ENCODE data around the gene ACVR1B. TPM values are rescaled to one million over a fixed set of nuclear protein-coding genes. Genes with fewer than 3 reads are reported as not detected.

ACVR1B gene
- total and polyA plus RNA-seq, 9 of the 15 experiments (the other 6 are each of a cell fraction or from before 2014, with no cell fraction given): 0.97 to 15.1 (median 6.8) TPM

GRCh38 chr12:52010152-52010622 lies 58.7 kb downstream of the ACVR1B start (continued):
- TF ChIP-seq, protein P1, sequence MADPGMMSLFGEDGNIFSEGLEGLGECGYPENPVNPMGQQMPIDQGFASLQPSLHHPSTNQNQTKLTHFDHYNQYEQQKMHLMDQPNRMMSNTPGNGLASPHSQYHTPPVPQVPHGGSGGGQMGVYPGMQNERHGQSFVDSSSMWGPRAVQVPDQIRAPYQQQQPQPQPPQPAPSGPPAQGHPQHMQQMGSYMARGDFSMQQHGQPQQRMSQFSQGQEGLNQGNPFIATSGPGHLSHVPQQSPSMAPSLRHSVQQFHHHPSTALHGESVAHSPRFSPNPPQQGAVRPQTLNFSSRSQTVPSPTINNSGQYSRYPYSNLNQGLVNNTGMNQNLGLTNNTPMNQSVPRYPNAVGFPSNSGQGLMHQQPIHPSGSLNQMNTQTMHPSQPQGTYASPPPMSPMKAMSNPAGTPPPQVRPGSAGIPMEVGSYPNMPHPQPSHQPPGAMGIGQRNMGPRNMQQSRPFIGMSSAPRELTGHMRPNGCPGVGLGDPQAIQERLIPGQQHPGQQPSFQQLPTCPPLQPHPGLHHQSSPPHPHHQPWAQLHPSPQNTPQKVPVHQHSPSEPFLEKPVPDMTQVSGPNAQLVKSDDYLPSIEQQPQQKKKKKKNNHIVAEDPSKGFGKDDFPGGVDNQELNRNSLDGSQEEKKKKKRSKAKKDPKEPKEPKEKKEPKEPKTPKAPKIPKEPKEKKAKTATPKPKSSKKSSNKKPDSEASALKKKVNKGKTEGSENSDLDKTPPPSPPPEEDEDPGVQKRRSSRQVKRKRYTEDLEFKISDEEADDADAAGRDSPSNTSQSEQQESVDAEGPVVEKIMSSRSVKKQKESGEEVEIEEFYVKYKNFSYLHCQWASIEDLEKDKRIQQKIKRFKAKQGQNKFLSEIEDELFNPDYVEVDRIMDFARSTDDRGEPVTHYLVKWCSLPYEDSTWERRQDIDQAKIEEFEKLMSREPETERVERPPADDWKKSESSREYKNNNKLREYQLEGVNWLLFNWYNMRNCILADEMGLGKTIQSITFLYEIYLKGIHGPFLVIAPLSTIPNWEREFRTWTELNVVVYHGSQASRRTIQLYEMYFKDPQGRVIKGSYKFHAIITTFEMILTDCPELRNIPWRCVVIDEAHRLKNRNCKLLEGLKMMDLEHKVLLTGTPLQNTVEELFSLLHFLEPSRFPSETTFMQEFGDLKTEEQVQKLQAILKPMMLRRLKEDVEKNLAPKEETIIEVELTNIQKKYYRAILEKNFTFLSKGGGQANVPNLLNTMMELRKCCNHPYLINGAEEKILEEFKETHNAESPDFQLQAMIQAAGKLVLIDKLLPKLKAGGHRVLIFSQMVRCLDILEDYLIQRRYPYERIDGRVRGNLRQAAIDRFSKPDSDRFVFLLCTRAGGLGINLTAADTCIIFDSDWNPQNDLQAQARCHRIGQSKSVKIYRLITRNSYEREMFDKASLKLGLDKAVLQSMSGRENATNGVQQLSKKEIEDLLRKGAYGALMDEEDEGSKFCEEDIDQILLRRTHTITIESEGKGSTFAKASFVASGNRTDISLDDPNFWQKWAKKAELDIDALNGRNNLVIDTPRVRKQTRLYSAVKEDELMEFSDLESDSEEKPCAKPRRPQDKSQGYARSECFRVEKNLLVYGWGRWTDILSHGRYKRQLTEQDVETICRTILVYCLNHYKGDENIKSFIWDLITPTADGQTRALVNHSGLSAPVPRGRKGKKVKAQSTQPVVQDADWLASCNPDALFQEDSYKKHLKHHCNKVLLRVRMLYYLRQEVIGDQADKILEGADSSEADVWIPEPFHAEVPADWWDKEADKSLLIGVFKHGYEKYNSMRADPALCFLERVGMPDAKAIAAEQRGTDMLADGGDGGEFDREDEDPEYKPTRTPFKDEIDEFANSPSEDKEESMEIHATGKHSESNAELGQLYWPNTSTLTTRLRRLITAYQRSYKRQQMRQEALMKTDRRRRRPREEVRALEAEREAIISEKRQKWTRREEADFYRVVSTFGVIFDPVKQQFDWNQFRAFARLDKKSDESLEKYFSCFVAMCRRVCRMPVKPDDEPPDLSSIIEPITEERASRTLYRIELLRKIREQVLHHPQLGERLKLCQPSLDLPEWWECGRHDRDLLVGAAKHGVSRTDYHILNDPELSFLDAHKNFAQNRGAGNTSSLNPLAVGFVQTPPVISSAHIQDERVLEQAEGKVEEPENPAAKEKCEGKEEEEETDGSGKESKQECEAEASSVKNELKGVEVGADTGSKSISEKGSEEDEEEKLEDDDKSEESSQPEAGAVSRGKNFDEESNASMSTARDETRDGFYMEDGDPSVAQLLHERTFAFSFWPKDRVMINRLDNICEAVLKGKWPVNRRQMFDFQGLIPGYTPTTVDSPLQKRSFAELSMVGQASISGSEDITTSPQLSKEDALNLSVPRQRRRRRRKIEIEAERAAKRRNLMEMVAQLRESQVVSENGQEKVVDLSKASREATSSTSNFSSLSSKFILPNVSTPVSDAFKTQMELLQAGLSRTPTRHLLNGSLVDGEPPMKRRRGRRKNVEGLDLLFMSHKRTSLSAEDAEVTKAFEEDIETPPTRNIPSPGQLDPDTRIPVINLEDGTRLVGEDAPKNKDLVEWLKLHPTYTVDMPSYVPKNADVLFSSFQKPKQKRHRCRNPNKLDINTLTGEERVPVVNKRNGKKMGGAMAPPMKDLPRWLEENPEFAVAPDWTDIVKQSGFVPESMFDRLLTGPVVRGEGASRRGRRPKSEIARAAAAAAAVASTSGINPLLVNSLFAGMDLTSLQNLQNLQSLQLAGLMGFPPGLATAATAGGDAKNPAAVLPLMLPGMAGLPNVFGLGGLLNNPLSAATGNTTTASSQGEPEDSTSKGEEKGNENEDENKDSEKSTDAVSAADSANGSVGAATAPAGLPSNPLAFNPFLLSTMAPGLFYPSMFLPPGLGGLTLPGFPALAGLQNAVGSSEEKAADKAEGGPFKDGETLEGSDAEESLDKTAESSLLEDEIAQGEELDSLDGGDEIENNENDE (IDR thresholded peaks at IDR 0.05; ENCODE audit: low read depth, low read length): no peak
- TF ChIP-seq, protein P2, sequence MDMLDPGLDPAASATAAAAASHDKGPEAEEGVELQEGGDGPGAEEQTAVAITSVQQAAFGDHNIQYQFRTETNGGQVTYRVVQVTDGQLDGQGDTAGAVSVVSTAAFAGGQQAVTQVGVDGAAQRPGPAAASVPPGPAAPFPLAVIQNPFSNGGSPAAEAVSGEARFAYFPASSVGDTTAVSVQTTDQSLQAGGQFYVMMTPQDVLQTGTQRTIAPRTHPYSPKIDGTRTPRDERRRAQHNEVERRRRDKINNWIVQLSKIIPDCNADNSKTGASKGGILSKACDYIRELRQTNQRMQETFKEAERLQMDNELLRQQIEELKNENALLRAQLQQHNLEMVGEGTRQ (CRISPR knock-in tag; IDR thresholded peaks at IDR 0.05): peak; percentile 85
- TF ChIP-seq TARDBP (IDR thresholded peaks at IDR 0.05) (no peak), NRF1 (conservative IDR thresholded peaks at IDR 0.05 in 1 of 2, IDR thresholded peaks at IDR 0.05 in 1 of 2) (peak; percentile 45 to 48; a peak in 3 of 4 replicates), ZBTB7A (IDR thresholded peaks at IDR 0.05; ENCODE audit: borderline replicate concordance, control insufficient read depth, low read depth, low read length) (peak; percentile 72; the same call in 1 of the 2 replicates)
- TF ChIP-seq, protein P3, sequence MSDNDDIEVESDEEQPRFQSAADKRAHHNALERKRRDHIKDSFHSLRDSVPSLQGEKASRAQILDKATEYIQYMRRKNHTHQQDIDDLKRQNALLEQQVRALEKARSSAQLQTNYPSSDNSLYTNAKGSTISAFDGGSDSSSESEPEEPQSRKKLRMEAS (CRISPR knock-in tag; IDR thresholded peaks at IDR 0.05): 0 out of 2 replicates have a peak, but pooled peaks have one; percentile 46
- TF ChIP-seq, protein P4, sequence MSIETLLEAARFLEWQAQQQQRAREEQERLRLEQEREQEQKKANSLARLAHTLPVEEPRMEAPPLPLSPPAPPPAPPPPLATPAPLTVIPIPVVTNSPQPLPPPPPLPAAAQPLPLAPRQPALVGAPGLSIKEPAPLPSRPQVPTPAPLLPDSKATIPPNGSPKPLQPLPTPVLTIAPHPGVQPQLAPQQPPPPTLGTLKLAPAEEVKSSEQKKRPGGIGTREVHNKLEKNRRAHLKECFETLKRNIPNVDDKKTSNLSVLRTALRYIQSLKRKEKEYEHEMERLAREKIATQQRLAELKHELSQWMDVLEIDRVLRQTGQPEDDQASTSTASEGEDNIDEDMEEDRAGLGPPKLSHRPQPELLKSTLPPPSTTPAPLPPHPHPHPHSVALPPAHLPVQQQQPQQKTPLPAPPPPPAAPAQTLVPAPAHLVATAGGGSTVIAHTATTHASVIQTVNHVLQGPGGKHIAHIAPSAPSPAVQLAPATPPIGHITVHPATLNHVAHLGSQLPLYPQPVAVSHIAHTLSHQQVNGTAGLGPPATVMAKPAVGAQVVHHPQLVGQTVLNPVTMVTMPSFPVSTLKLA (conservative IDR thresholded peaks at IDR 0.05): 0 out of 4 replicates have a peak, but pooled peaks of 1 of the 2 experiments have one; percentile 44
- TF ChIP-seq, protein P5, sequence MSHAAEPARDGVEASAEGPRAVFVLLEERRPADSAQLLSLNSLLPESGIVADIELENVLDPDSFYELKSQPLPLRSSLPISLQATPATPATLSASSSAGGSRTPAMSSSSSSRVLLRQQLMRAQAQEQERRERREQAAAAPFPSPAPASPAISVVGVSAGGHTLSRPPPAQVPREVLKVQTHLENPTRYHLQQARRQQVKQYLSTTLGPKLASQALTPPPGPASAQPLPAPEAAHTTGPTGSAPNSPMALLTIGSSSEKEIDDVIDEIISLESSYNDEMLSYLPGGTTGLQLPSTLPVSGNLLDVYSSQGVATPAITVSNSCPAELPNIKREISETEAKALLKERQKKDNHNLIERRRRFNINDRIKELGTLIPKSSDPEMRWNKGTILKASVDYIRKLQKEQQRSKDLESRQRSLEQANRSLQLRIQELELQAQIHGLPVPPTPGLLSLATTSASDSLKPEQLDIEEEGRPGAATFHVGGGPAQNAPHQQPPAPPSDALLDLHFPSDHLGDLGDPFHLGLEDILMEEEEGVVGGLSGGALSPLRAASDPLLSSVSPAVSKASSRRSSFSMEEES (CRISPR knock-in tag; IDR thresholded peaks at IDR 0.05): peak; percentile 74
- TF ChIP-seq, protein P6, sequence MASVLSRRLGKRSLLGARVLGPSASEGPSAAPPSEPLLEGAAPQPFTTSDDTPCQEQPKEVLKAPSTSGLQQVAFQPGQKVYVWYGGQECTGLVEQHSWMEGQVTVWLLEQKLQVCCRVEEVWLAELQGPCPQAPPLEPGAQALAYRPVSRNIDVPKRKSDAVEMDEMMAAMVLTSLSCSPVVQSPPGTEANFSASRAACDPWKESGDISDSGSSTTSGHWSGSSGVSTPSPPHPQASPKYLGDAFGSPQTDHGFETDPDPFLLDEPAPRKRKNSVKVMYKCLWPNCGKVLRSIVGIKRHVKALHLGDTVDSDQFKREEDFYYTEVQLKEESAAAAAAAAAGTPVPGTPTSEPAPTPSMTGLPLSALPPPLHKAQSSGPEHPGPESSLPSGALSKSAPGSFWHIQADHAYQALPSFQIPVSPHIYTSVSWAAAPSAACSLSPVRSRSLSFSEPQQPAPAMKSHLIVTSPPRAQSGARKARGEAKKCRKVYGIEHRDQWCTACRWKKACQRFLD (CRISPR knock-in tag; IDR thresholded peaks at IDR 0.05): 0 out of 2 replicates have a peak, but pooled peaks have one; percentile 19
